GM18870 (cell line): ENCODE data around the gene SIGLEC12.
"Not testable (repeated sequence)": the region's sequence is repeated elsewhere in the genome, so short reads cannot be mapped to it uniquely, and the experiment has no call there.

Source experiments
- ATAC-seq: cut with Tn5 transposase; IDR thresholded peaks from one replicate; pipeline ENCODE4 v1.9.1; 2021; ENCODE audit warnings: moderate library complexity; ENCODE audit not compliant: unreplicated experiment

Gene SIGLEC12

GRCh38 chr19:51524666-51525264 is 23.2 kb upstream of the SIGLEC12 start:
- no peak for ATAC-seq

GRCh38 chr19:51521781-51522180 is 20.2 kb upstream of the SIGLEC12 start:
- no peak for ATAC-seq

GRCh38 chr19:51521357-51521756 is 19.8 kb upstream of the SIGLEC12 start:
- no peak for ATAC-seq

GRCh38 chr19:51520728-51521127 is 19.1 kb upstream of the SIGLEC12 start:
- no peak for ATAC-seq

GRCh38 chr19:51514866-51515481 is 13.4 kb upstream of the SIGLEC12 start:
- no peak for ATAC-seq

DNA sequence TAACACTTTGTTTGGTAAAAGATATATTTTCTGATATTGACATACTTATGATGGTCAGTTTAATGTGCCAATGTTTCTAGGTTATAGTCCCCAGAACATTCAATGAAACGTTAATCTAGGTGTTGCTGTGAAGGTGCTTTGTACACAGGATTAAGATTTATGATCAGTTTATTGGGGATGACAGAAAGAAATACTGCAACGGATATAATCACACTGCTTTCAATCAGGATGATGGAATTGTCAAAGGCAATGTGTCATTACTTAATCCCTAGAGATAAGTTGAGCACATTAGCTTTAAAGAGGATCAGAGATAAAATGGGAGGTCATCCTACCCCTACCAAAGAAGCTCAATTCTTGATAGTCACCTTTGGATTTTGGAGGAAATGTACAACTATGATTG is 12.4 kb upstream of the SIGLEC12 start:
- ATAC-seq: no peak

DNA sequence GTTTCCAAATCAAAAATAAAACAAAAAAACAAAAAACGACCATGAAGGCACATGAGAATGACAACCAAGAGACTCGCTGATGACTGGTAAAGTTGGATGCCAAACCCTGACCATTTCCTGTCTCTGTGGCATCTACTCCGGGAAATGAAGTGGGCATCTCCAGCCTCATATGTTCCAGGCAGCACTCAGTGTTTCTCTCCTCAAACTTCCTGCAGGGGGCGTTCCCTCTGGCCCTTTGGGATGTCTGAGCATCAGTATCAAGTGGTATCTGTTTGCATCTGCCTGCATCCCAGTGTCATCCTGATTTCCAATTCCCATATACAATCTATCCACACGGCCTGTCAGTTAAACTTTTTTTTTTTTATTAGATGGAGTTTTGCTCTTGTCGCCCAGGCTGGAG is 9.8 kb upstream of the SIGLEC12 start:
- ATAC-seq: no peak

DNA sequence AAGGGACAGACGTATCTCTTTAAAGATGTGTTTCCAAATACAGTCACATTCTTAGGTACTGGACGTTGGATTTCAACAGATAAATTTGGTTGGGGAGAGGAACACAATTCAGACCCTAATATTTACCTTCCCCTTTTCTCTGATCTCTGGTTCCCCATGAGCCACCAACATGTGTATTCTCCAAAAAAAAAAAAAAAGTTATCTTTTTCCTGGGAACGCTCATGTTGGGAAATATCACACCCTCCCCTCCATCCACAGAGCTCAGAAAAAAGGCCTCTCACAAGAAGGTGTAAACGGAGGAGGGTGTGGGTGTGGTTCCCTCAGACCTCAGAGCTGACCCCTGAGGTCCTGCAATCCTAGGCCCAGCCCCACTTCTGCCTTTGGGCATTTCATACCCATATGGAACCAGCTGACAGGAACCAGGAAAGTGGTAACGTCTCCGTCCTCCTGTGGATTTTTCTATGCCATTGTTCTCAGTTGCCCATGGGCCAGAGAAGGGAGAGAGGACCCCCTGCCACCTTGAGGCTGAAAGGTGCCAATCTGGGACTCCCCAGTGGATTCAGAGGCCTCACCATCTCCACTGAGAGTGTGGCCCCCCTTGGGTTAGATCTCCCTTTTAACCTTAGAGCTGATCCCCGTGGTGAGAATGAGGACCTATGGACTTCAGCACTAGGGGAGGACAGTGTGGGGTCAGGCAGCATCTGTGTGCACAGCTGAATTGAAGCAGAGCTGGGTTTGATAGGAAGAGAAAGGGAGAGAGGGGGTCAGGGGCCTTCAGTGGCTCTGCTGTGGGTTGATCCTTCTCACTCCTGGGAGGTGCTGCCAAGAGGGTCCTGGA is 8.4 kb upstream of the SIGLEC12 start:
- no peak for ATAC-seq

GRCh38 chr19:51508059-51508733 is 6.6 kb upstream of the SIGLEC12 start:
- ATAC-seq: no peak

GRCh38 chr19:51507640-51508058 is 6.0 kb upstream of the SIGLEC12 start:
- ATAC-seq: no peak

- ATAC-seq: no peak
Measured at GRCh38 chr19:51507192-51507591, 5.6 kb upstream of the SIGLEC12 start.

- ATAC-seq: no peak
Measured at GRCh38 chr19:51505904-51506303, 4.3 kb upstream of the SIGLEC12 start.

GRCh38 chr19:51503896-51504295 is 2.3 kb upstream of the SIGLEC12 start:
- ATAC-seq: no peak

- no peak for ATAC-seq
Measured at GRCh38 chr19:51503286-51503817, 1.8 kb upstream of the SIGLEC12 start.

DNA sequence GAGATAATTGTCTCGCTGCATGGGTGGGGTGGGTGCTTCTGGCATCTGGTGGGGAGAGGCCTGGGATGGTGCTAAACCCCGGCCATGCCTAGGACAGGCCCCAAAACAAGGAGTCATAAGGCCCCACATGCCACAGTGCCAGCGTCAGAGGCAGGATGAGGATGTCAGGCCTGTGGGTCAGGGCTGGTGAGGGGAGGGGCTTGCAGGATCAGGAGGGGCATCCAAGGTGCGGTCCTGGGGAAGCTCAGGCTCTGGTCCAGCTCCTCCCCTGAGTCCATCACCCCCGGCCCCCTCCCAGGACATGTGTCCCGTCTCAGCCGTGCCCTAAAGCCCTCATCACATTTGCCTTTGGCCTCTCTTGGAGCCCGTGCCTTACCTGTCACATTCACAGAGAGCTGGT is 669 bp downstream of the SIGLEC12 start:
- ATAC-seq: not testable (repeated sequence)

- ATAC-seq: no peak
Measured at GRCh38 chr19:51497666-51498065, 3.9 kb downstream of the SIGLEC12 start.

- no peak for ATAC-seq
Measured at GRCh38 chr19:51493776-51494175, 7.8 kb downstream of the SIGLEC12 start.

GRCh38 chr19:51491586-51491985 is 10.0 kb downstream of the SIGLEC12 start:
- ATAC-seq: no peak

DNA sequence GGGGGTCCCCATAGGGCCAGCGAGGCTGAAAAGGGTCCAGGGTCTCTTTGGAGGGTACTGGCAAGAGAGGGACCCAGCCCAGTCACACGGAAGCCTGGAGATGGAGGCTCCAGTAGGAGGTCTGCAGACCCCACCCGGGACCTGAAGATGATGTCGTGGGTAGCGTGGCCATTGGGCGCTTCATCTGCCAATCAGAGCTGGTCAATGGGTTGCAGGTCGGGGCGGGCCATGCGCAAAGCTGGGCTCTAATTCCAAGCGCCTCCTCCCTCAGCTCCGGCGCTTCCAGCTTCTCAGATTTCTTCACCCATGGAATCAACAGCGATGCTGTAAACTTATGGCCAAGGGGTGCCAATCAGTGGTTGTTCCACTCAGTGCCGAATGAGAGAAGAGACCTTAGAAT is 10.9 kb downstream of the SIGLEC12 start:
- ATAC-seq: no peak

- no peak for ATAC-seq
Measured at GRCh38 chr19:51489113-51489512, 12.5 kb downstream of the SIGLEC12 start.

GRCh38 chr19:51488491-51488890 is 13.1 kb downstream of the SIGLEC12 start:
- ATAC-seq: no peak
